Stimulated activated CD8-positive, alpha-beta memory T cell treated with anti-CD3 and anti-CD28 coated beads, Interleukin-4, amount 100 ng/mL, for 4 hours (primary cell): ENCODE data around the gene MCM3AP.
"Not testable (repeated sequence)": the region's sequence is repeated elsewhere in the genome, so short reads cannot be mapped to it uniquely, and the experiment has no call there.

Source experiments
- DNase-seq, 2 donors: peaks; one replicate each; pipeline ENCODE4 v3.0.0-alpha.2; 2020; ENCODE audit warnings: low read depth in 2 of 2, low spot score in 1 of 2

MCM3AP gene

DNA sequence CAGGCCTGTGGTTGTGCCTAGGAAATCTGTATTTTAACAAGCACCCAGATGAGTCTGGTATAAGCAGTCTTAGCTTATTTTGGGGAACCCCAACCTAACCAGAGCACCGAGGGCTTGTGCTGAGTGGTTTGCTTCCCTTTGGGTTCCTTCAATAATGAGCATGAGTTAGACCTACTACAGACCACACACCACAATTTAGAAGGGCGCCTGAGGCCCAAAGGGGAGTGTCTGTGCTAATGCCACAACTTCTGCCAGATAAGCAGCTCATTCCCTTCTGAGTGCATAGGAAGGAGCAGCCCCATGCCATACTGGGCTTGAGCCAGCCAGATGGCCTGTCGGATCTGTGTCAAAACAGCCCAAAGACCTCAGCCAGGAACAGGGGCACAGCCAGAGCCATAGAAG is 41.5 kb downstream of the MCM3AP start:
- no peak for DNase-seq

GRCh38 chr21:46243325-46243724 is 42.1 kb downstream of the MCM3AP start:
- DNase-seq, result no peak

DNA sequence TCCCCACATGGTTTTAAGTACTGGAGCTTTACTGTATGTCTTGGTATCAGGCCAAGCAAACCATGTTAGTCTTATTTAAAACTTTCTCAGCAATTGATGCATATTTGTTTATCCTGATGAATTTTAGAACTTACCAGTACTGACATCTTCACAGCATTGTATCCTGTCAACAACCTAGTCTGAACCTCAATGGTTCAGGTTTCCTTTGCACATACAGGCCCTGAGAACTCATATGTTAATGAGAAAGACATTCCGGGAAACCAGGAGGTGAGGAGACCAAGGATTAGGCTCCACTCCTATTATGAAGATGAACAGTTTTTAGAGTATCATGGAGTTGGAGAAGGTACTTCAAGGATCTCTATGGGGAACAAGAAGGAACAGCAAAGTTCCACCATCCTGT is 43.8 kb downstream of the MCM3AP start:
- not testable (repeated sequence) for DNase-seq

- DNase-seq, result no peak
These were observed 45.5 kb downstream of the MCM3AP start for GRCh38 chr21:46239817-46240325.

GRCh38 chr21:46237474-46237873 is 47.9 kb downstream of the MCM3AP start:
- no peak for DNase-seq

GRCh38 chr21:46234436-46234950 is 50.9 kb downstream of the MCM3AP start:
- DNase-seq, result no peak

GRCh38 chr21:46229923-46230260 is 55.5 kb downstream of the MCM3AP start:
- no peak for DNase-seq

- DNase-seq, result no peak
These were observed 56.1 kb downstream of the MCM3AP start for GRCh38 chr21:46229133-46229922.

- peak; percentile 90 to 98 for DNase-seq
These were observed 56.9 kb downstream of the MCM3AP start, which contains the start of gene LSS for GRCh38 chr21:46228345-46229051. Gene LSS (minus strand): TSS chr21:46228774. CDS start chr21:46228745, 29 bp downstream.

DNA sequence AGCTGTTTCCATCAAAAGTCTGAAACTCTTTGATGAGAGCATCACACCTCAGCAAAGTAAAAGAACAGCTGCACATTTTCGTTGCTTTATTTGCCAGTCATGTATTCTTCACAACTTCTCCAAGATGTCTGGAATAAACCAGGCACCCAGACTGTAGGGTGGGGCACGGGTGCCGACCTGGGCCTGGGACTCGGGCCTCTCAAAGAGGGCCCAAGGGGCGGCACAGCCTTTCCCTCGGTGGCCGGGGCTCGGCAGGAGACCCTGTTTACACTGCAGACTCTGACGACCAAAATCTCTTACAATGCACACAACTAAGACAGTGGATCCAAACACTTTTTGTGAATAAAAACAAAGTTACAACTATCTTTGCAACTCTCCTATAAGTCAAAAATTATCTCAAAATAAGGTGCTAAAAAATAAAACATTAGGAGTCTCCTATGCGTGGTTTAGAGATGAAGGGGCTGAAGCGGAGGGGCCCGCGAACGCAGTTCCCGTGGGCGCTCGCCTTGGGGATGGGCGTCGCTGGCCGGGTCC is 57.5 kb downstream of the MCM3AP start:
- DNase-seq, result no peak

- DNase-seq, result no peak
These were observed 58.4 kb downstream of the MCM3AP start for GRCh38 chr21:46226920-46227599.

- DNase-seq, result no peak
These were observed 59.3 kb downstream of the MCM3AP start for GRCh38 chr21:46226146-46226545.

DNA sequence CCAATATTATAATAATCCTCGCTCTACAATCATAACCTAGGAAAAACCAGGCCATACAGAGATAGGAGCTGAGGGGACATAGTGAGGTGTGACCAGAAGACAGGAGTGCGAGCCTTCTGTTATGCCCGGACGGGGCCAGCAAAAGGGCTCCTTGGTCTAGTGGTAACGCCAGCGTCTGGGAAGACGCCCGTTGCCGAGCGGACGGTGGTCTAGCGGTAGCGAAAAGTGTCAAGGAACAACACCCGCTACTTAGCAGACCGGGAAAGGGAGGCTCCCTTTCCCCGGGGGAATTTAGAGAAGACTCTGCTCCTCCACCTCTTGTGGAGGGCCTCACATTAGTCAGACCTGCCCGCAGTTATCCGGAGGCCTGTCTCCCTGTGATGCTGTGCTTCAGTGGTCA is 61.8 kb downstream of the MCM3AP start:
- DNase-seq, result not testable (repeated sequence)

DNA sequence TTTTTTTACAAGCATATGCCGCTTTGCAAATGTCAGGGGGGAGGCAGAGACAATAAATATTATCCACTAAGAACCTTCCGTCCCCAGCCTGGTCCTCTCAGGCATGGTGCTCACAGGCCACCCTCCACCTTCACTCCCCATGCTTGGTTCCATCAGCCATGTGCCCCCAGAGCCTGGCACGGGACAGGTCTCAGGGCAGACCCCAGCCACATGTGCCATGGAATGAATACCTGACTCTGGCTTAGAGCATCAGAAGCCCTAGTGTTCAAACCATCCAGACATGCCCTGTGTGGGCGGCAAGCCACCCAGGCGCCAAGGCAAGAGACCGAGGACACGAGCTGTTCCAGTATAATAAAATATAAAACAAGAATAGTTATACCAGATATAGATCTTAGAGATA is 62.2 kb downstream of the MCM3AP start:
- no peak for DNase-seq

GRCh38 chr21:46222436-46223116 is 62.8 kb downstream of the MCM3AP start:
- no peak for DNase-seq

GRCh38 chr21:46221664-46222435 is 63.6 kb downstream of the MCM3AP start:
- no peak for DNase-seq

DNA sequence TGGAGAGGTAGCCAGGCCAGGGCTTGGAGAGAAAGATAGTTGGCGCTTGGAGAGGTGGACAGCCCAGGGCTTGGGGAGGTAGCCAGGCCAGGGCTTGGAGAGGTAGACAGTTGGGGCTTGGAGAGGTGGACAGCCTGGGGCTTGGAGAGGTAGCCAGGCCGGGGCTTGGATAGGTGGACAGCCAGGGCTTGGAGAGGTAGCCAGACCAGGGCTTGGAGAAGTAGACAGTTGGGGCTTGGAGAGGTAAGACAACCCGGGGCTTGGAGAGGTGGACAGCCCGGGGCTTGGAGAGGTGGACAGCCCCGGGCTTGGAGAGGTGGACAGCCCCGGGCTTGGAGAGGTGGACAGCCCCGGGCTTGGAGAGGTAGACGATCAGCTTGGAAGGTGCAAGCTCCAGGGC is 64.6 kb downstream of the MCM3AP start:
- DNase-seq, result no peak

DNA sequence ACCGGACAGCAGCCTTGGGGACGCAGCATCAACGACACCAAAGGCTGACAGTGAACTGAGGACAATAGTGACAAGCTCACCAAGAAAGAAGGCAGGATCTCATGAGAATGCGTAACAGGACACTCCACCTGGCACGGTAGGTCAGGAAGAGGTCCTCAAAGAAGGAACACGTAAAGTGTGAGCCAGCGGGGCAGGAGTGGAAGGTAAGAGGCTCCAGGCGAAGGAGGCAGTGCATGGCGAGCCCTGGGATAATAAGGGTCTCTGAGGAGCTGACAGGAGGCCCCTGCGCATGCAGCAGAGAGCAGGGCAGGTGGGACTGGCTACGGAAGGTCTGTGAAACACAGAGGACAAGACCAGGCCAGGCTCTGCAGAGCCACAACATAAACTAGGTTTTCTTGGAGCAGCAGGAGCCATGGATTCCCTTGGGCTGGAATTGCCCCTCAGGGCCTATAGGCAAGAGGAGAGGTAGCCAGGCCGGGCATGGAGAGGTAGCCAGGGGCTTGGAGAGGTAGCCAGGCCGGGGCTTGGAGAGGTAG is 65.1 kb downstream of the MCM3AP start:
- no peak for DNase-seq

- DNase-seq, result no peak
These were observed 65.7 kb downstream of the MCM3AP start for GRCh38 chr21:46219591-46220239.
